Stimulated activated CD8-positive, alpha-beta memory T cell treated with anti-CD3 and anti-CD28 coated beads, Interleukin-15, amount 100 ng/mL, for 1 hour (primary cell): ENCODE measurements around the gene MYO15B.
"Not testable (repeated sequence)": the region's sequence is repeated elsewhere in the genome, so short reads cannot be mapped to it uniquely, and the experiment has no call there.

Experiments used
- DNase-seq: peaks from one replicate; pipeline ENCODE4 v3.0.0-alpha.2; 2020; ENCODE audit warnings: low read depth

Gene MYO15B

DNA sequence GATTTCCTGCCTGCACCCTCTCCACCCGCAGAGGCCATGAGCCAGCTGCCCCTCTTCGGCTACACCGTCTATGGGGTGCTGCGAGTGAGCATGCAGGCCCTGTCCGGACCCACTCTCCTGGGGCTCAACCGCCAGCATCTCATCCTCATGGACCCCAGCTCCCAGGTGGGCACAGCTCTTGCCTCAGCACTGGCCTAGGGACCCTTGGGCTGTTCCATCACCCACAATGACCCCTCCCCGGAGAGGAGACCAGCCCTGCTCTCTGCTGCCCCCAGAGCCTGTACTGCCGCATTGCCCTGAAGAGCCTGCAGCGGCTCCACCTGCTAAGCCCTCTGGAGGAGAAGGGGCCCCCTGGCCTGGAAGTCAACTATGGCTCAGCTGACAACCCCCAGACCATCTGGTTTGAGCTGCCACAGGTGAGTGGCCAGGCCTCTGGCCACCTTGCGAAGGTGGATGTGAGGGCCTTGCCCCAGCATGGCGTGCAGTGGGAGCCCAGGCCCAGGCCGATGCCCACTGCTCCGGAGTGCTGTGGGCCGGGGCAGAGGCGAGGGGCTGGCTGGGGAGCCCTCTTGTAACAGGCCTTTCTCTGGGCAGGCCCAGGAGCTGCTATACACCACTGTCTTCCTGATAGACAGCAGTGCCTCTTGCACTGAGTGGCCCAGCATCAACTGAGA lies 38.4 kb downstream of the MYO15B start:
- DNase-seq = no peak

GRCh38 chr17:75626496-75627038 lies 39.0 kb downstream of the MYO15B start:
- DNase-seq = no peak

- DNase-seq = no peak
These were observed 39.5 kb downstream of the MYO15B start for GRCh38 chr17:75627094-75627493.

DNA sequence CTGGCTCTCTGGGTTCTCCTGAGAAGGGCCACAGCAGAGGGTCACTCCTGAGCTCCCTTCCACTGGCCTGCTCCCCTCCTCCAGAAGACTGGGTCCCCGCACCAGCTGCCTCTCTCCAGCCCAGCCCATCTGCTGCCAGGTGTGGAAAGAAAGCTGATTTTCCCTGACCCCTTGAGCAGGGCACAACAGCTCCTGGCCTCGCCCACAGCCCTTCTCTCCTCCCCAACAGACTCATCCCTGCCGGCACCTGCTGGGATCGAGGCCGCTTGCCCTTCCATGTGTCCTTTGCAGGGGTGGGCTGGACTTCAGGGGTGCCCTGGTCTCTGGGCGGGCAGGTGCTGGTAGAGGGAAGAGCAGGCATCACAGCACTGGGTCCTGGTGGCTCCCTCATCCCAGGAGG lies 40.8 kb downstream of the MYO15B start:
- DNase-seq = no peak

GRCh38 chr17:75629157-75629556 lies 41.6 kb downstream of the MYO15B start:
- no peak for DNase-seq

GRCh38 chr17:75630071-75630917 lies 42.7 kb downstream of the MYO15B start:
- DNase-seq = no peak

DNA sequence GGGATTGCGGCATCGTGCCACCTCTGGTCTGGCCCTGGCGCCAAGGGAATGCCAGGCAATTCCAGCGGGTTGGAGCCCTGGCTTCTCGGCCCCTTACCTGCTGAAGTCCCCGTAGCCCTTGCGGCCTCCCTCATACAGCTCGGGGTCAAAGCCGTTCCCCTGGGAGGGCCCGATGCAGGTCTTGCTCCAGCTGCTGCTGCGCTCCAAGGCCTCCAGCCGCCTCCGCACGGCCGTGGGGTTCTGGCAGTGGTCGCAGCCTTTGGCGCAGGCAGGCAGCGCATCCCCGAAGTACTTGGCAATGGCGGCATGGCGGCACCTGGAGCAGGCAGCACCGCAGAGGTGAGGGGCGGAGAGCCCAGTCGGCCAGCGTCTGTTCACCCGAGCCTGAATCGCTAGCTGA lies 43.8 kb downstream of the MYO15B start:
- DNase-seq = no peak

GRCh38 chr17:75632428-75632827 lies 44.8 kb downstream of the MYO15B start:
- DNase-seq = no peak

GRCh38 chr17:75632863-75633485 lies 45.4 kb downstream of the MYO15B start, which contains the start of gene SMIM5:
Gene SMIM5 (plus strand): TSS chr17:75633434. CDS start chr17:75640202, 6,768 bp downstream.
- peak; percentile 72 for DNase-seq

DNA sequence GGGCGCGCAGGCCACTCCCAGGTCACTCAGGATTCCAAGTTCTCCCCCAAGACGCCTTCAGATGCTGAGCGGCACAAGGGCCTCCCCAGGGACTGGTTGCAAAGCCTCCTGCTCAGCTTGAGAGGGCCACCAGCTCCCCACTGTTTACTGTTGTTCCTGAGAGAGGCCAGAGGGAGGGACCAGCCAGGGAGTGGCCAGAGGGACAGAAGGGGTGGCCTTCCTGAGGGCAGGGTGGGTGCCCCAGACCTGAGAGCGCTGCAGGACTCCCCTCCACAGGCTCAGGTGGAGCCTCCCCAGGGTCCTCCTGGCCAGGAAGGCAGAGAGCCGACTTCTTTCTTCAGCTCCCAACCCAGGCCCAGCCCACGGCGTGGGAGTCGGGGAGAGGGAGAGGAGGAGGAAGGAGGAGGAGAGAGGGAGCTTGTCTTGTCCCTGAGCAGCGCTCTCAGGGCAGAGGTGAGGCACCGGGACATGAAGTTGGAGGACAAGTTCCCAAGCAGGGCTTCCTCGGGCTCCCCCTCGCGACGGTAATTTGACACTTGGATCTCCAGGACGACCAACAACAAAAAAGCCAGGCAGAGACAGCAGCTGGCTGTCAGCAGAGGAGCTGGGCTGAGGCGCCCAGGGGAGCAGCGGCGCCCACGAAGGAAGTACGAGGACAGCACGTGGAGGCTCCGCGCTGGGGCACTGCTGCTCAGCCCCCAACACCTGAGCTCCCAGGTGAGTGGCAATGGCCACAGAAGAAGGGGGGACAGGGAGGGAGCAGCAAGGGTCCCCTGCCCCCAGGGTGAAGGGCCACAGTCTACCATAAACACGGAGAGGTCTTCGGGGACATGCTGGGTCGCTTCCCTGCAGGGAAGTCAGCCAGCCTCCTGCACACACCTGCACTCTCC lies 46.1 kb downstream of the MYO15B start:
- peak; percentile 20 for DNase-seq

DNA sequence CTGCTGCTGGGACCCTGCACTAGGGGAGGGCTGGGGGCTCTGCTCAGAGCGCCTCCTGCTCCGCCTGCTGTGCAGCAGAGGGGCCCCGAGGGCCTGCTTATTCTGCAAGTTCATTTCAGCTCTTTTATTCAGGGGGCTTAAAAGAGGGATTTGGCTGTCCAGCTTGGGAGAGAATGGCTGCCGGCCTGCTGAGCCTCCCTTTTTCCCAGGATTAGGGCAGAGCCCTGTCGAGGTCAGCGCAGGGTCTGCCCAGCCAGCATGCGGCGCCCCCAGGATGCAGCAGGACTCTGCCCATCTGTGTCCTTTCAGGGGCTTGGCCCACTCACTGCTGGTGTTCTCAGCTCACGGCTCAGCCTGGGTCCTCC lies 46.8 kb downstream of the MYO15B start:
- DNase-seq = no peak

DNA sequence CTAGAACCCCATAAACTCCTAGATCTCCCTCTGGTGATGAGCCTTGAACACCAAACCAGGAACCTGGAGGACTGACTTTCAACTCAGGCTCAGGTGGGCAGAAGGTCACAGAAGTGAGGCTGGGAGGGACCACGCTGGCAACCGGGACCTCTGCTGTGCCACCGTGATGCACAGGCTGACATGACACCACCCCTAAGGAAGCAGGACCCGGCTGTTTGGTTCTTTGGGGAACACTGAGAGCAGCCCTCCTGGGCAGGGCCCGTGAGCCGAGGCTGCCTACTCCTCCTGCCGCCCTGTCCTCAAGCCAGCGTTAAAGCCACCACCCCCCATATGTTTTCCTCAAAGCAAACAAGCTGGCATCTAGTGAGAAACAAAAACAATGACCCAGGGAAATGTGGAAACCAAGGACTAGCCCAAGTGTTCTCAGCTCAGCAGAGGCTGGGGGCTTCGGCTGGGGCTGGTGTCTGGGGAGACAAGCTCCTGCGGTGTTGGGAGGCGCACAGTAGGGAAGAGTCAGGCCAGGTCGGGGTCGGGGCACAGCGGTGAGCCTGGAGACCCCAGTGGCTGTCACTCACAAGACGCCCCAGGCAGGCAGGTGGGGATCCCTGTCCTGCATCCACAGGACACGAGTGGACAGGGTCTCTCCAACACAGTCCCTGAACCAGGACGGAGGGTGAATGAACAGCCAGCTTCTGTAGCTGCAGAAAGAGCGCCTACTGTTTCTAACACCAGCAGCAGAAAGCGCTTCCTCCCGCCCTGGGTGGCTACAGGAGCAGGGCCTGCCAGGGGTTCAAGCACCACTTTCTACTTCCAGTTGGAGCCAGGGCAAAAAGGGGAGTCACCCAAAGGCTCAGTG lies 47.4 kb downstream of the MYO15B start:
- DNase-seq = no peak

GRCh38 chr17:75635610-75636202 lies 48.1 kb downstream of the MYO15B start:
- no peak for DNase-seq

GRCh38 chr17:75636381-75637142 lies 49.0 kb downstream of the MYO15B start:
- DNase-seq = no peak

GRCh38 chr17:75637143-75637538 lies 49.5 kb downstream of the MYO15B start:
- DNase-seq = no peak

- no peak for DNase-seq
These were observed 50.0 kb downstream of the MYO15B start for GRCh38 chr17:75637551-75637950.

DNA sequence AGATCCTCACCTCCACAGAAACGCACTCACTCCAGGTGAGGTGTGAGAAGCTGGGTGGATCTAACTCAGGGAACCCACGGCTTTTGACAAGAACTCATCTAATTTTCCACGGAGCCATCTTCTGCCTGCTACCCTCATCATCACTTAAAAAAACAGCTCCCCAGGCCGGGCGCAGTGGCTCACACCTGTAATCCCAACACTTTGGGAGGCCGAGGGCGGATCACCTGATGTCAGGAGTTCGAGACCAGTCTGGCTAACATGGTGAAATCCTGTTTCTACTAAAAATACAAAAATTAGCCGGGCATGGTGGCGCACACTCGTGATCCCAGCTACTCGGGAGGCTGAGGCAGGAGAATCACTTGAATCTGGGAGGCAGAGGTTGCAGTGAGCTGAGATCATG lies 50.4 kb downstream of the MYO15B start:
- DNase-seq = not testable (repeated sequence)

GRCh38 chr17:75638893-75639292 lies 51.3 kb downstream of the MYO15B start:
- DNase-seq = no peak

DNA sequence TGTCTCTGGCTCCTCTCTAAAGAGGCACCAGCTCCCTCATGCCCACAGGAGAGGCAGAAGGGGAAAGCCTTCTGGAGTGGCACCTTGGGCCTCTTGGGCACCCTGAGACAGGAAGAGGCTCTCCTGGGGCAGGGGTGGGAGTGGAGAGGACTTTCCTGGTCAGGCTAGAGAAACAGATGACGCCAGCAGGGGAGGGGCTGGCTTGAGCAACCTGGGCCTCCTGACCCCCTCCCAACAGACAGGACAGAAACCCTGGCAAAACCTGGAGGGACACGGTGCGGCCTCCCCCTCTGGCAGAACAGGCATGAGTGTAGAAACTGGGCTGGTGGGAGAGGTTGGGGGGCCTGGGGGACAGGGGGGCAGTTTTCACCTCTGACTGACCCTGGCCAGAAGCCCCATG lies 51.7 kb downstream of the MYO15B start:
- no peak for DNase-seq
